ENCODE measurements around the gene ADGRV1.

Gene ADGRV1

GRCh38 chr5:91104062-91104448 lies 545.5 kb downstream of the ADGRV1 start:
- no peak overlapping the region for H3K9ac ChIP-seq (ENCODE audit: insufficient read length, low read depth)
- H3K4me3 ChIP-seq (ENCODE audit: insufficient read length, low read depth), result no peak overlapping the region
- TF ChIP-seq ZNF274 (IDR thresholded peaks at IDR 0.05; ENCODE audit: low read depth, low read length) (no peak), YY1 (IDR thresholded peaks at IDR 0.05; ENCODE audit: insufficient read depth, insufficient read length) (no peak), SUZ12 (IDR thresholded peaks at IDR 0.05; ENCODE audit: extremely low read depth, insufficient read depth, insufficient read length) (no peak)
- H3K27me3 ChIP-seq (ENCODE audit: insufficient read depth, insufficient read length), result no peaks in the 10 kb centered on the region
- DNase-seq (ENCODE audit: low read depth, low spot score), result no peak
- H3K9me3 ChIP-seq (ENCODE audit: insufficient read depth, low read length), result no peaks in the 10 kb centered on the region; the same call in 1 of the 2 replicates
- no peaks in the 10 kb centered on the region for H3K4me1 ChIP-seq (ENCODE audit: insufficient read depth, insufficient read length)
- no peaks in the 10 kb centered on the region for H3K36me3 ChIP-seq (ENCODE audit: insufficient read depth, insufficient read length, low read length)

GRCh38 chr5:91106842-91107511 lies 548.4 kb downstream of the ADGRV1 start:
- Histone ChIP-seq H3K9ac (ENCODE audit: insufficient read length, low read depth) (no peak overlapping the region), H3K4me3 (ENCODE audit: insufficient read length, low read depth) (no peak overlapping the region), H3K36me3 (ENCODE audit: insufficient read depth, insufficient read length, low read length) (no peaks in the 10 kb centered on the region), H3K9me3 (ENCODE audit: insufficient read depth, low read length) (no peaks in the 10 kb centered on the region; the same call in 1 of the 2 replicates), H3K27me3 (ENCODE audit: insufficient read depth, insufficient read length) (no peaks in the 10 kb centered on the region), H3K4me1 (ENCODE audit: insufficient read depth, insufficient read length) (no peaks in the 10 kb centered on the region)
- no peak for TF ChIP-seq SUZ12 (IDR thresholded peaks at IDR 0.05; ENCODE audit: extremely low read depth, insufficient read depth, insufficient read length)
- no peak for TF ChIP-seq YY1 (IDR thresholded peaks at IDR 0.05; ENCODE audit: insufficient read depth, insufficient read length)
- TF ChIP-seq ZNF274 (IDR thresholded peaks at IDR 0.05; ENCODE audit: low read depth, low read length), result no peak
- DNase-seq (ENCODE audit: low read depth, low spot score), result no peak

- Histone ChIP-seq H3K27me3 (ENCODE audit: insufficient read depth, insufficient read length) (no peaks in the 10 kb centered on the region), H3K4me3 (ENCODE audit: insufficient read length, low read depth) (no peak overlapping the region), H3K9me3 (ENCODE audit: insufficient read depth, low read length) (no peaks in the 10 kb centered on the region; the same call in 1 of the 2 replicates), H3K36me3 (ENCODE audit: insufficient read depth, insufficient read length, low read length) (no peaks in the 10 kb centered on the region), H3K4me1 (ENCODE audit: insufficient read depth, insufficient read length) (no peaks in the 10 kb centered on the region), H3K9ac (ENCODE audit: insufficient read length, low read depth) (no peak overlapping the region)
- no peak for TF ChIP-seq SUZ12 (IDR thresholded peaks at IDR 0.05; ENCODE audit: extremely low read depth, insufficient read depth, insufficient read length)
- TF ChIP-seq YY1 (IDR thresholded peaks at IDR 0.05; ENCODE audit: insufficient read depth, insufficient read length), result no peak
- no peak for TF ChIP-seq ZNF274 (IDR thresholded peaks at IDR 0.05; ENCODE audit: low read depth, low read length)
- DNase-seq (ENCODE audit: low read depth, low spot score), result no peak
These were observed 551.0 kb downstream of the ADGRV1 start for GRCh38 chr5:91109634-91110033.

- no peaks in the 10 kb centered on the region for H3K27me3 ChIP-seq (ENCODE audit: insufficient read depth, insufficient read length)
- no peak overlapping the region for H3K9ac ChIP-seq (ENCODE audit: insufficient read length, low read depth)
- no peaks in the 10 kb centered on the region for H3K4me1 ChIP-seq (ENCODE audit: insufficient read depth, insufficient read length)
- no peak for DNase-seq (ENCODE audit: low read depth, low spot score)
- TF ChIP-seq YY1 (IDR thresholded peaks at IDR 0.05; ENCODE audit: insufficient read depth, insufficient read length), result no peak
- H3K36me3 ChIP-seq (ENCODE audit: insufficient read depth, insufficient read length, low read length), result no peaks in the 10 kb centered on the region
- H3K9me3 ChIP-seq (ENCODE audit: insufficient read depth, low read length), result no peaks in the 10 kb centered on the region
- H3K4me3 ChIP-seq (ENCODE audit: insufficient read length, low read depth), result no peak overlapping the region
These were observed 552.1 kb downstream of the ADGRV1 start for GRCh38 chr5:91110686-91111085.

GRCh38 chr5:91111473-91112238 lies 553.1 kb downstream of the ADGRV1 start:
- H3K27me3 ChIP-seq (ENCODE audit: insufficient read depth, insufficient read length), result no peaks in the 10 kb centered on the region
- no peak overlapping the region for H3K9ac ChIP-seq (ENCODE audit: insufficient read length, low read depth)
- H3K4me1 ChIP-seq (ENCODE audit: insufficient read depth, insufficient read length), result no peaks in the 10 kb centered on the region
- DNase-seq (ENCODE audit: low read depth, low spot score), result no peak
- no peaks in the 10 kb centered on the region for H3K36me3 ChIP-seq (ENCODE audit: insufficient read depth, insufficient read length, low read length)
- H3K9me3 ChIP-seq (ENCODE audit: insufficient read depth, low read length), result no peaks in the 10 kb centered on the region
- TF ChIP-seq ZNF274 (IDR thresholded peaks at IDR 0.05; ENCODE audit: low read depth, low read length), result no peak
- TF ChIP-seq SUZ12 (IDR thresholded peaks at IDR 0.05; ENCODE audit: extremely low read depth, insufficient read depth, insufficient read length), result no peak
- no peak for TF ChIP-seq YY1 (IDR thresholded peaks at IDR 0.05; ENCODE audit: insufficient read depth, insufficient read length)
- no peak overlapping the region for H3K4me3 ChIP-seq (ENCODE audit: insufficient read length, low read depth)

- no peaks in the 10 kb centered on the region for H3K27me3 ChIP-seq (ENCODE audit: insufficient read depth, insufficient read length)
- DNase-seq (ENCODE audit: low read depth, low spot score), result no peak
- H3K36me3 ChIP-seq (ENCODE audit: insufficient read depth, insufficient read length, low read length), result no peaks in the 10 kb centered on the region
- H3K4me1 ChIP-seq (ENCODE audit: insufficient read depth, insufficient read length), result no peaks in the 10 kb centered on the region
- H3K9ac ChIP-seq (ENCODE audit: insufficient read length, low read depth), result no peak overlapping the region
- TF ChIP-seq ZNF274 (IDR thresholded peaks at IDR 0.05; ENCODE audit: low read depth, low read length) (no peak), SUZ12 (IDR thresholded peaks at IDR 0.05; ENCODE audit: extremely low read depth, insufficient read depth, insufficient read length) (no peak), YY1 (IDR thresholded peaks at IDR 0.05; ENCODE audit: insufficient read depth, insufficient read length) (no peak)
- H3K9me3 ChIP-seq (ENCODE audit: insufficient read depth, low read length), result no peaks in the 10 kb centered on the region
- no peak overlapping the region for H3K4me3 ChIP-seq (ENCODE audit: insufficient read length, low read depth)
These were observed 556.1 kb downstream of the ADGRV1 start for GRCh38 chr5:91114658-91115057.

- no peak overlapping the region for H3K9ac ChIP-seq (ENCODE audit: insufficient read length, low read depth)
- no peaks in the 10 kb centered on the region for H3K27me3 ChIP-seq (ENCODE audit: insufficient read depth, insufficient read length)
- H3K9me3 ChIP-seq (ENCODE audit: insufficient read depth, low read length), result no peaks in the 10 kb centered on the region
- DNase-seq (ENCODE audit: low read depth, low spot score), result no peak
- H3K4me1 ChIP-seq (ENCODE audit: insufficient read depth, insufficient read length), result no peaks in the 10 kb centered on the region
- TF ChIP-seq YY1 (IDR thresholded peaks at IDR 0.05; ENCODE audit: insufficient read depth, insufficient read length) (no peak), SUZ12 (IDR thresholded peaks at IDR 0.05; ENCODE audit: extremely low read depth, insufficient read depth, insufficient read length) (no peak), ZNF274 (IDR thresholded peaks at IDR 0.05; ENCODE audit: low read depth, low read length) (no peak)
- no peaks in the 10 kb centered on the region for H3K36me3 ChIP-seq (ENCODE audit: insufficient read depth, insufficient read length, low read length)
- H3K4me3 ChIP-seq (ENCODE audit: insufficient read length, low read depth), result no peak overlapping the region
These were observed 559.8 kb downstream of the ADGRV1 start for GRCh38 chr5:91118354-91118753.
